Activated CD4-positive, alpha-beta memory T cell treated with anti-CD3 and anti-CD28 coated beads for 36 hours (primary cell): ENCODE measurements around the gene KCNT1. TPM values are rescaled to one million over a fixed set of nuclear protein-coding genes. Genes with fewer than 3 reads are reported as not detected.

Source experiments
- CTCF ChIA-PET: fragments of 350-600 bp; sonication (Branson Sonifier 250); formaldehyde crosslinking; loops from one replicate; lab custom pipeline; 2021; ENCODE audit warnings: antibody characterized with exemption, inconsistent platforms; lab: Charles Lee
- POLR2A ChIA-PET: fragments of 350-600 bp; sonication (Branson Sonifier 250); formaldehyde crosslinking; loops from one replicate; lab custom pipeline; 2021; ENCODE audit warnings: antibody characterized with exemption; lab: Charles Lee
- DNase-seq: peaks from one replicate; pipeline ENCODE4 v3.0.0-alpha.2; 2020
- H3K27ac Mint-ChIP-seq: one replicate; pipeline ENCODE4 v1.8.0; 2021; ENCODE audit warnings: mixed read lengths
- H3K27me3 Mint-ChIP-seq: one replicate; pipeline ENCODE4 v1.8.0; 2021; ENCODE audit warnings: mixed read lengths
- H3K36me3 Mint-ChIP-seq: one replicate; pipeline ENCODE4 v1.8.0; 2021; ENCODE audit warnings: mixed read lengths
- H3K4me1 Mint-ChIP-seq: one replicate; pipeline ENCODE4 v1.8.0; 2021; ENCODE audit warnings: low read depth, mixed read lengths
- H3K4me3 Mint-ChIP-seq: one replicate; pipeline ENCODE4 v1.8.0; 2021; ENCODE audit warnings: mild to moderate bottlenecking, mixed read lengths
- H3K9me3 Mint-ChIP-seq: one replicate; pipeline ENCODE4 v1.8.0; 2021; ENCODE audit warnings: mixed read lengths
- intact Hi-C: fragments of 100-400 bp; cut with micrococcal nuclease; formaldehyde crosslinking; loops from one replicate; pipeline ENCODE4 v1.15.1; 2023
- total RNA-seq, 2 experiments: library from RNA; stranded (reverse); gene quantifications; one replicate each; pipeline ENCODE4 v1.2.3, GENCODE V29; 2021

KCNT1 gene
- not detected for total RNA-seq

GRCh38 chr9:135701959-135702721, at the start of gene KCNT1:
TSS of gene KCNT1 (plus strand) at chr9:135702185. CDS start at chr9:135702259, 74 bp downstream.
- intact Hi-C loops = no loop called here
- POLR2A ChIA-PET = no interaction called here
- Mint-ChIP-seq H3K4me1 (no peaks in the 10 kb centered on the region), H3K27me3 (peaks cover 4% of the 10 kb centered on the region), H3K9me3 (no peaks in the 10 kb centered on the region), H3K36me3 (no peaks in the 10 kb centered on the region), H3K27ac (no peak within 1 kb of the TSS), H3K4me3 (no peak within 1 kb of the TSS)
- CTCF ChIA-PET = interaction anchor here (1.3 kb wide), 1 partner anchor 9 kb away, joined by 6 read pairs; no protein-coding TSS in a partner anchor
- peak; percentile 68 for DNase-seq

GRCh38 chr9:135655317-135655716, 46.7 kb upstream of the KCNT1 start:
- H3K36me3 Mint-ChIP-seq = no peaks in the 10 kb centered on the region
- peaks cover 8% of the 10 kb centered on the region for H3K27me3 Mint-ChIP-seq
- ChIA-PET CTCF (no interaction called here), POLR2A (no interaction called here)
- H3K27ac Mint-ChIP-seq = no peak overlapping the region
- H3K9me3 Mint-ChIP-seq = peaks cover 2% of the 10 kb centered on the region
- no peak for DNase-seq
- no peaks in the 10 kb centered on the region for H3K4me1 Mint-ChIP-seq
- no peak overlapping the region for H3K4me3 Mint-ChIP-seq
- intact Hi-C loops = no loop called here

- POLR2A ChIA-PET = no interaction called here
- DNase-seq = no peak
- Mint-ChIP-seq H3K27me3 (peaks cover 6% of the 10 kb centered on the region), H3K36me3 (no peaks in the 10 kb centered on the region), H3K4me1 (no peaks in the 10 kb centered on the region), H3K9me3 (no peaks in the 10 kb centered on the region), H3K27ac (no peak overlapping the region), H3K4me3 (no peak overlapping the region)
- CTCF ChIA-PET = no interaction called here
- intact Hi-C loops = no loop called here
Observed at GRCh38 chr9:135657416-135657815, 44.6 kb upstream of the KCNT1 start.

GRCh38 chr9:135659252-135659651, 42.7 kb upstream of the KCNT1 start:
- DNase-seq = no peak
- intact Hi-C loops = no loop called here
- Mint-ChIP-seq H3K27ac (no peak overlapping the region), H3K4me1 (no peaks in the 10 kb centered on the region), H3K4me3 (no peak overlapping the region), H3K9me3 (no peaks in the 10 kb centered on the region), H3K27me3 (peaks cover 2% of the 10 kb centered on the region), H3K36me3 (no peaks in the 10 kb centered on the region)
- ChIA-PET POLR2A (no interaction called here), CTCF (no interaction called here)

- Mint-ChIP-seq H3K27me3 (peaks cover 2% of the 10 kb centered on the region), H3K4me1 (no peaks in the 10 kb centered on the region), H3K4me3 (no peak overlapping the region), H3K27ac (no peak overlapping the region), H3K36me3 (no peaks in the 10 kb centered on the region), H3K9me3 (no peaks in the 10 kb centered on the region)
- DNase-seq = no peak
- CTCF ChIA-PET = no interaction called here
- POLR2A ChIA-PET = no interaction called here
- intact Hi-C loops = no loop called here
Observed at GRCh38 chr9:135660407-135660806, 41.6 kb upstream of the KCNT1 start.

GRCh38 chr9:135661816-135662560, 40.0 kb upstream of the KCNT1 start:
- ChIA-PET CTCF (no interaction called here), POLR2A (no interaction called here)
- no peak for DNase-seq
- H3K4me3 Mint-ChIP-seq = no peak overlapping the region
- H3K27ac Mint-ChIP-seq = no peak overlapping the region
- intact Hi-C loops = no loop called here
- no peaks in the 10 kb centered on the region for H3K9me3 Mint-ChIP-seq
- no peaks in the 10 kb centered on the region for H3K27me3 Mint-ChIP-seq
- H3K4me1 Mint-ChIP-seq = no peaks in the 10 kb centered on the region
- no peaks in the 10 kb centered on the region for H3K36me3 Mint-ChIP-seq

- intact Hi-C loops = no loop called here
- Mint-ChIP-seq H3K27ac (no peak within 1 kb of the TSS), H3K9me3 (no peaks in the 10 kb centered on the region), H3K4me1 (no peaks in the 10 kb centered on the region), H3K36me3 (no peaks in the 10 kb centered on the region), H3K27me3 (no peaks in the 10 kb centered on the region), H3K4me3 (no peak within 1 kb of the TSS)
- CTCF ChIA-PET = no interaction called here
- POLR2A ChIA-PET = no interaction called here
- DNase-seq = no peak
Observed at GRCh38 chr9:135662758-135663450, 39.1 kb upstream of the KCNT1 start, which contains the start of gene LCN9. TSS of gene LCN9 (plus strand) at chr9:135663309. CDS start at chr9:135663322, 13 bp downstream.

GRCh38 chr9:135663451-135663770, 38.6 kb upstream of the KCNT1 start:
- no peak for DNase-seq
- H3K36me3 Mint-ChIP-seq = no peaks in the 10 kb centered on the region
- ChIA-PET CTCF (no interaction called here), POLR2A (no interaction called here)
- intact Hi-C loops = no loop called here
- no peak overlapping the region for H3K27ac Mint-ChIP-seq
- H3K4me3 Mint-ChIP-seq = no peak overlapping the region
- no peaks in the 10 kb centered on the region for H3K4me1 Mint-ChIP-seq
- H3K9me3 Mint-ChIP-seq = no peaks in the 10 kb centered on the region
- H3K27me3 Mint-ChIP-seq = no peaks in the 10 kb centered on the region

GRCh38 chr9:135663857-135664256, 38.1 kb upstream of the KCNT1 start:
- no peak overlapping the region for H3K4me3 Mint-ChIP-seq
- H3K27me3 Mint-ChIP-seq = no peaks in the 10 kb centered on the region
- intact Hi-C loops = no loop called here
- no peaks in the 10 kb centered on the region for H3K4me1 Mint-ChIP-seq
- no peaks in the 10 kb centered on the region for H3K9me3 Mint-ChIP-seq
- H3K36me3 Mint-ChIP-seq = no peaks in the 10 kb centered on the region
- ChIA-PET CTCF (no interaction called here), POLR2A (no interaction called here)
- H3K27ac Mint-ChIP-seq = no peak overlapping the region
- no peak for DNase-seq

GRCh38 chr9:135664266-135664665, 37.7 kb upstream of the KCNT1 start:
- no peaks in the 10 kb centered on the region for H3K27me3 Mint-ChIP-seq
- no peaks in the 10 kb centered on the region for H3K9me3 Mint-ChIP-seq
- DNase-seq = no peak
- POLR2A ChIA-PET = no interaction called here
- no peak overlapping the region for H3K4me3 Mint-ChIP-seq
- intact Hi-C loops = no loop called here
- CTCF ChIA-PET = no interaction called here
- H3K4me1 Mint-ChIP-seq = no peaks in the 10 kb centered on the region
- H3K27ac Mint-ChIP-seq = no peak overlapping the region
- no peaks in the 10 kb centered on the region for H3K36me3 Mint-ChIP-seq

- Mint-ChIP-seq H3K4me1 (no peaks in the 10 kb centered on the region), H3K9me3 (no peaks in the 10 kb centered on the region), H3K36me3 (no peaks in the 10 kb centered on the region), H3K4me3 (no peak overlapping the region), H3K27ac (no peak overlapping the region), H3K27me3 (no peaks in the 10 kb centered on the region)
- intact Hi-C loops = no loop called here
- DNase-seq = no peak
- ChIA-PET CTCF (no interaction called here), POLR2A (no interaction called here)
Observed at GRCh38 chr9:135664801-135665794, 36.9 kb upstream of the KCNT1 start.
